T-helper 1 cell treated with Interleukin-12 subunit alpha and Interleukin-12 subunit beta and Interleukin-4 antibody, amounts not matched to agents 30 μg/mL and 1 μg/mL, for 36 hours (primary cell): ENCODE results near the gene FMNL3.

Experiments
- H3K27ac Mint-ChIP-seq: one replicate; pipeline ENCODE4 v1.8.0; 2021; ENCODE audit warnings: mild to moderate bottlenecking, mixed read lengths
- H3K27me3 Mint-ChIP-seq: one replicate; pipeline ENCODE4 v1.8.0; 2021; ENCODE audit warnings: low read depth, mixed read lengths
- H3K36me3 Mint-ChIP-seq: one replicate; pipeline ENCODE4 v1.8.0; 2021; ENCODE audit warnings: low read depth, mixed read lengths
- H3K4me1 Mint-ChIP-seq: one replicate; pipeline ENCODE4 v1.8.0; 2021; ENCODE audit warnings: low read depth, mixed read lengths
- H3K4me3 Mint-ChIP-seq: one replicate; pipeline ENCODE4 v1.8.0; 2021; ENCODE audit warnings: mild to moderate bottlenecking, moderate library complexity, mixed read lengths
- H3K9me3 Mint-ChIP-seq: one replicate; pipeline ENCODE4 v1.8.0; 2021; ENCODE audit warnings: mixed read lengths

Gene FMNL3

DNA sequence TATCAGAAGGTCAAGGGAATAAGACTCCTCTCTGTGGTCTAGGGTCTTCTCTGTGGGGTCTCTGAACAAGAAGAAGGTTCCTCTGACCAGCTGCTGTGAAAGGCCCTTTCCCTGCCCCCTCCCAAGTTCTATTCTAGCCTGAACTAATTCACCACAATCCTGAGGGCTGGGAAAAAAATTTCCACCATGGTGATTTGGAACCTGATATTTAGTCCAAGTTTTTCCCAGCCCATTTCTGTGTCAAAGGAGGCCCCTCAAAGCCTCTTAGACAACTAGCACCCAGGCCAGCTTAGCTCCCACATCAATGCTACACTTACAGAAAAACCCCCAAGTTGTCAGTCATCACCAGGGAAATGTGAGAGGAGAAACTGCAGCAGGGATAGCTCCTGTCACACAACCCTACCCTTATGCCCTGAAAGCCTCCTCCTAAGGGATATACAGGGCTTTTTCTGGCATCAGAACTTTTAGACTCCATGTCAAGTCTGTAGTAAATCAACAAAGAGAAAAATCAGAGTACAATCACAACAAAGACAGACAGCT, 4.5 kb downstream of the FMNL3 start:
- Mint-ChIP-seq H3K9me3 (no peaks in the 10 kb centered on the region), H3K27ac (peak overlapping the region; percentile 63), H3K4me3 (no peak overlapping the region)

DNA sequence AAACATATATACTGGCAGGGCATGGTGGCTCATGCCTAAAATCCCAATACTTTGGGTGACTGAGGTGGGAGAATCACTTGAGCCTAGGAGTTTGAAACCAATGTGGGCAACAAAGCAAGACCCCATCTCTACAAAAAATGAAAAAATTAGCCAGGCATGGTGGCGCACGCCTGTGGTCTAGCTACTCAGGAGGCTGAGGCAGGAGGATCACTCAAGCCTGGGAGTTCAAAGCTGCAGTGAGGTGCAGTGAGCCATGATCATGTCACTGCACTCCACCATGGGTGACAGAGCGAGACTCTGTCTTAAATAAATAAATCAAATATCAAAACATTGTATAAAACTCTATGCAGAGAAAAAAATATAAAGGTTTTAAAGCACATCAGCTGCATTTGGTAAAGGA, 5.2 kb downstream of the FMNL3 start:
- no peaks in the 10 kb centered on the region for H3K27me3 Mint-ChIP-seq
- H3K9me3 Mint-ChIP-seq: no peaks in the 10 kb centered on the region
- peaks cover 5% of the 10 kb centered on the region for H3K36me3 Mint-ChIP-seq
- peaks cover 55% of the 10 kb centered on the region for H3K4me1 Mint-ChIP-seq
- H3K27ac Mint-ChIP-seq: no peak overlapping the region
- H3K4me3 Mint-ChIP-seq: no peak overlapping the region

More for the DNA sequence above, 4.5 kb downstream of the FMNL3 start:
- H3K36me3 Mint-ChIP-seq: peaks cover 5% of the 10 kb centered on the region
- peaks cover 3% of the 10 kb centered on the region for H3K27me3 Mint-ChIP-seq
- H3K4me1 Mint-ChIP-seq: peaks cover 57% of the 10 kb centered on the region

DNA sequence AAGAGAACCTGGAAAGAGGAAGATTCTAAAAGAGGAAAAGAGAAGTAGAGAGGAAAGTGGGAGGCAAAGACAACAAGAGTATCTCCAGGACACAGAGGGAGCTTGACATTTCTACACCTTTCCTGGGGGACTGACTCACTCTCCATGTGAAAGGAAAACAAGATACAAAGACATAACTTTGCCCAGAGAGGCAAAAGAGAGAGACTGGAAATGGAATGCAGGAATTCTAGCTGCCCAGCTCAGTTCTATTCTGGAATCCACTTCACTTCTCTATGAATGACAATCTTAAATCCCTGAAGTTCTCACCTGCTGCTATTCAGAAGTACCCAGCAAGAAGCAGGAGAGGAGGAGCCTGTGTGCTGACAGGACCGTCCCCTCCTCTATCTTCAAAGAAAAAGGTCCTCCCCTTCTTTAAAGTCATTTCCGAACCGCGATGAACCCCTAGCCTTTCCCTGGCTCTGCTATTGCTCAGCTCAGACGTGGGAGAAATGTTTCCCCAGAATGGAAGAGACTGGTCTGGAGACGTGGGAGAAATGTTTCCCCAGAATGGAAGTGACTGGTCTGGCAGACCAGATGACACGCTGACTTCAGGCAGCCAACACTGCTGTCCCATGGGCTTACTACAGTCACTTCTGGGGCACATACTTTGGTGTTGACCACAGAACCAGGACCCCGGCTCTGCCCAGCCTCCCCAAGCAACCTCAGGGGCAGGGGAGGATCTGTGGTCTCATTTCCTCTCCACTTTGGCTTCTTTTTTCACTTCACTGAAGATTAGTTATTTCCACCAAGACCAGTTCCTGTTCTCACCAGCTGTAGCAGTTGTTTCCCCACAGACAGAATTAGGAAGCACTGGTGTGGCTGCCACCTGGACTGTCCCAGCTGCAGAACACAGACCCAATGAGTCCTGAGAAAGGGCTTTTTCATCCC, 8.3 kb downstream of the FMNL3 start:
- H3K4me3 Mint-ChIP-seq: peak overlapping the region; percentile 69
- H3K27me3 Mint-ChIP-seq: no peaks in the 10 kb centered on the region
- H3K27ac Mint-ChIP-seq: peak overlapping the region; percentile 83
- no peaks in the 10 kb centered on the region for H3K9me3 Mint-ChIP-seq
- H3K4me1 Mint-ChIP-seq: peaks cover 41% of the 10 kb centered on the region
- peaks cover 2% of the 10 kb centered on the region for H3K36me3 Mint-ChIP-seq

DNA sequence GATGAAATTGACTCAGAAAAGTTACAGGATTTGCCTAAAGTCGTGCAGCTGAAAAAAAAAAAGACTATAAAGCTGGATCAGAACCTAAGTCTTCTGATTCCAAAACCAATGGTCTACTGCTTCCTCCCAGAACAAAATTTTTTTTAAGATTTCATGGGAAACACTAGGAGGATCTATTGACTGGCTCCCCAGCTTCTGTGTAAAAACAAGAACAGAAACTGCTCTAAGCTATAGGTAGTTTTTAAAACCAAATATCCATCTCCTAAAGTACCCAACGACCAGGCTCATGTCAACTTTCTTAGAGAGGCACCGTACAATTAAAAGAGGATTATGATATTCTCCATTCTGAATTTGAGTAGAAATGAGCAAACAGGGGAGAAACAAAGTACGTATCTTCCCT, 9.4 kb downstream of the FMNL3 start:
- Mint-ChIP-seq H3K27ac (no peak overlapping the region), H3K27me3 (no peaks in the 10 kb centered on the region), H3K36me3 (peaks cover 2% of the 10 kb centered on the region), H3K9me3 (no peaks in the 10 kb centered on the region), H3K4me1 (peaks cover 30% of the 10 kb centered on the region), H3K4me3 (no peak overlapping the region)

DNA sequence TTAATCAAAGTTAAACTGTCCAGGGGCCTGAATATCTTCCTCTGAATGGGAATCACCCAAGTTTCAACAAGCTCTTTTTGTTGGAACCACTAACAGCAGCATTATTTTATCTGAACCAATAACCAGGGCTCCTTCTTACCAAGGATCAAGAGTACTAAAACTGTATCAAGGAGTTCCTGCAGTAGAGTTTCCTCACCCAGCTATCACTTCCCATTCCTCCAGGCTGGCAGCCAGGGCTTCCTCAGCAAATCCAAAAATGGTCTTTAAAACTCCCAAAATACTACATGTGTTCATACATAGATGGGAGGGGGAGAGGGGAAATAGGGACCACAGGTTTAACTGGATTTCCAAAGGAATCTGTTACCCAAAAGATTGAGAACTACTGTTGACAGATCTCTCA, 10.5 kb downstream of the FMNL3 start:
- Mint-ChIP-seq H3K27ac (no peak overlapping the region), H3K27me3 (no peaks in the 10 kb centered on the region), H3K9me3 (no peaks in the 10 kb centered on the region), H3K36me3 (peaks cover 4% of the 10 kb centered on the region), H3K4me3 (no peak overlapping the region), H3K4me1 (peaks cover 24% of the 10 kb centered on the region)

DNA sequence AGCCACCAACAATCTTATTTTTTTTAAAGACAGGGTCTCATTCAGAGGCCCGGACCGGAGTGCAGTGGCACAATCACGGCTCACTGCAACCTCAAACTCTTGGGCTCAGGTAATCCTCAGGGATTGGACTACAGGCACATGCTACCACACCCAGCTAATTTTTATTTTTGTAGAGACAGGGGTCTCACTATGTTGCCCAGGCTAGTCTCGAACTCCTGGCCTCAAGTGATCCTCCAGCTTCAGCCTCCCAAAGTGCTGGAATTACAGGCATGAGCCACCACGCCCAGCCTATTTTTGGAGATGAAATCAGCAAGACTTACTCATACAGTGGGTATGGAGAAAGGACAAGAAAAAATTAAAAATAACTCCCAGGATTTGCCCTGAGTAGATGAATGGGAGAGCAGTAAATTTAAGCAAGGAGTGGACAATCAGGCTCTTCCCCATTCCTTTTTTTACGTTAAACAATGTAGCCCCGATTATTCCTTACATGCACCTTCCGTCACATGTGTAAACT, 13.2 kb downstream of the FMNL3 start:
- peaks cover 29% of the 10 kb centered on the region for H3K4me1 Mint-ChIP-seq
- H3K9me3 Mint-ChIP-seq: no peaks in the 10 kb centered on the region
- peaks cover 7% of the 10 kb centered on the region for H3K36me3 Mint-ChIP-seq
- H3K27ac Mint-ChIP-seq: no peak overlapping the region
- no peaks in the 10 kb centered on the region for H3K27me3 Mint-ChIP-seq
- no peak overlapping the region for H3K4me3 Mint-ChIP-seq

DNA sequence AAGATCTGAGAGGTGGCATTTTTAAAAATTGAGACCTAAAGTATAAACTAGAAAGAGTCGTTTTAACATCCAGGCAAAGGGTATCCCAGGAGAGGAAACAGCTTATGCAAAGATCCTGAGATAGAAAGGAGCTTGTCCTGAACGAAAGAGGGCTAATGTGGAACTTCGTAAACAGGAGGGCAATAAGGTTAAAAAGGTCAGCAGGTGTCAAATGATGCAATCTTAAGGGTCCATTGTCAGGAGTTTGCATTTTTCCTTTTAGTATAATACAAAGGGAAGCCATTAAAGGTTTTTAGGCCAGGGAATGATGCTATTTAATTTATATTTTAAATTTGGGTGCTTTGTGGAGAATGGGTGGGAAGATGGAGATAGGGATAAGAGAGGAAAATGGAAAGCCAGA, 14.4 kb downstream of the FMNL3 start:
- Mint-ChIP-seq H3K4me1 (peaks cover 24% of the 10 kb centered on the region), H3K4me3 (no peak overlapping the region), H3K27me3 (no peaks in the 10 kb centered on the region), H3K9me3 (no peaks in the 10 kb centered on the region), H3K36me3 (peaks cover 9% of the 10 kb centered on the region), H3K27ac (no peak overlapping the region)

DNA sequence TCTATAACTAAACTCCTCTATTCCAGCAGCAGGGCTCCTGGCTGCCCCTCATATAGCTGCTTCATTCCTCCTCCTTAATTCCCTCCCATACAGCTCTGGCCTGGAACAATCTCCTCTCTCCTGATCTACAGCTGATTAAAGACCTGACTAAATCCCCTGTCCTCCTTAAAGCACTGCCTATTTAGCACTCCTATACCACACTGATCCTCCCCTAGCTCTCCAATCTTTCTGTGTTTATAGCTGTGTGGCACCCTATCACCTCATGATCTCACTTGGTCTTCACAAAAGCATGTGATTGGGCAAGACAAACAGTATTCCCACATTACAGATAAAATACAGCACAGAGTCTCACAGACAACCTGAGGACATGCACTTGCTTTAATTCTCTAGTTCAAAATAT, 17.4 kb downstream of the FMNL3 start:
- Mint-ChIP-seq H3K36me3 (peaks cover 14% of the 10 kb centered on the region), H3K4me1 (peaks cover 22% of the 10 kb centered on the region), H3K27me3 (no peaks in the 10 kb centered on the region), H3K9me3 (no peaks in the 10 kb centered on the region), H3K4me3 (no peak overlapping the region), H3K27ac (no peak overlapping the region)

DNA sequence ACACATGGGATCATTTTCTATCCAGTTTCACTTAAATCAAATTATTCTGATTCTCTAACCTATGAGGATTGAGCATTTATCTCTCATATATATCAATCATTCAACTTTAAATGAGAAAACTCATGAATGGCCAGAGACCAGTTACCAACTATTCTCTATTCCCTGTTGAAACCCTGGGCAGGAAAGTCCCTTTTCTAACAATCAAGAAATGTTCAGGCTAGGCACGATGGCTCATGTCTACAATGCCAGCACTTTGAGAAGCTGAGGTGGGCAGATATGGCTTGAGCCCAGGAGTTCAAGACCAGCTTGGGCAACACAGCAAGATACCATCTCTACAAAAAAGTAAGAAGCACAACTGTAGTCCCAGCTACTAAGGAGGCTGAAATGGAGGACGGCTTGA, 18.0 kb downstream of the FMNL3 start:
- peaks cover 14% of the 10 kb centered on the region for H3K36me3 Mint-ChIP-seq
- no peaks in the 10 kb centered on the region for H3K27me3 Mint-ChIP-seq
- H3K4me3 Mint-ChIP-seq: no peak overlapping the region
- no peaks in the 10 kb centered on the region for H3K9me3 Mint-ChIP-seq
- no peak overlapping the region for H3K27ac Mint-ChIP-seq
- peaks cover 26% of the 10 kb centered on the region for H3K4me1 Mint-ChIP-seq

DNA sequence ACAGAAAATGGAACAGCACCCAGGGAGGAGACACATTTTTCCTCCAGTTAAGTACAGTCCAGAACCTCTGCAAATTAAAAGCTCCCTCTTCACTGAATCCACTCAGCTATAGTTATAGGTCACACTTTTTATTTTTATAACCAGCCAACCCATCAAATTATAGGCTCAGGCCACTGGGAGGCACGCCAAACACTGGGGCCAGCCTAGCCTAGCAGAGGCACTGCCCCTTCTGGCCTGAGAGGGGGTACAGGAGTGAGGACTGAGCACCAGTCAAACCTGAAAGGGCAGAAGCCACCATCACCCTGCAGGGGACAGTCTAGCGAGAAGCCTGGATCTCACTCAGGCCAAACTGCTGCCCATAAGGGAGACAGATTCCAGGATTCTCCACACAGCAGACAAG, 19.3 kb downstream of the FMNL3 start:
- H3K4me3 Mint-ChIP-seq: no peak overlapping the region
- H3K27me3 Mint-ChIP-seq: no peaks in the 10 kb centered on the region
- H3K9me3 Mint-ChIP-seq: no peaks in the 10 kb centered on the region
- H3K27ac Mint-ChIP-seq: no peak overlapping the region
- peaks cover 33% of the 10 kb centered on the region for H3K4me1 Mint-ChIP-seq
- H3K36me3 Mint-ChIP-seq: peaks cover 14% of the 10 kb centered on the region

DNA sequence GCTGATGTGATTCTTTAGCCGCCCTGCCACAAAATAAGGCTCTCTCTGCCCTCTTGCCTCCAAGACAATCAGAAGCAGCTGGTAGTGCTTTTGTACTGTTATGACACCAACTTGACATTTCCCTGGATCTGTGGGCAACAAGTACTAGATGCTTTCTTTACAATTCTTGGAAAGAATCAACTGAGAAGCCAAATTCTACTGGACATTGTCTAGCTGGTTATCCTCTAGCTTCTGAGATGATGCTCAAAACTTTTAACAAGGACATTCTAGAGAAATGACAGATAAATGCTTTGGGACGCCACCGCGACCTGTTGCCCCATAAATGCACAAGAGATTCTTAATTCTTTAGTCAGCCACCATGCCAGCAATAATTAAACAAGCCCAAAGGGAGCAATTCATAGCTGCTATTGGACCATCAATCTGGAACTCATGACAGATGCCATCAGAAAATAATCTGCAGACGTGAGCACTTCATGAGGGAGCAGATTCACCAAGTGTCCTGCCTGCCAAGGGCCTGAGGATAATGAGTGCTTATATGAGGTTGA, 22.8 kb downstream of the FMNL3 start:
- Mint-ChIP-seq H3K9me3 (no peaks in the 10 kb centered on the region), H3K4me3 (no peak overlapping the region), H3K36me3 (peaks cover 12% of the 10 kb centered on the region), H3K27me3 (no peaks in the 10 kb centered on the region), H3K4me1 (peaks cover 27% of the 10 kb centered on the region), H3K27ac (no peak overlapping the region)

DNA sequence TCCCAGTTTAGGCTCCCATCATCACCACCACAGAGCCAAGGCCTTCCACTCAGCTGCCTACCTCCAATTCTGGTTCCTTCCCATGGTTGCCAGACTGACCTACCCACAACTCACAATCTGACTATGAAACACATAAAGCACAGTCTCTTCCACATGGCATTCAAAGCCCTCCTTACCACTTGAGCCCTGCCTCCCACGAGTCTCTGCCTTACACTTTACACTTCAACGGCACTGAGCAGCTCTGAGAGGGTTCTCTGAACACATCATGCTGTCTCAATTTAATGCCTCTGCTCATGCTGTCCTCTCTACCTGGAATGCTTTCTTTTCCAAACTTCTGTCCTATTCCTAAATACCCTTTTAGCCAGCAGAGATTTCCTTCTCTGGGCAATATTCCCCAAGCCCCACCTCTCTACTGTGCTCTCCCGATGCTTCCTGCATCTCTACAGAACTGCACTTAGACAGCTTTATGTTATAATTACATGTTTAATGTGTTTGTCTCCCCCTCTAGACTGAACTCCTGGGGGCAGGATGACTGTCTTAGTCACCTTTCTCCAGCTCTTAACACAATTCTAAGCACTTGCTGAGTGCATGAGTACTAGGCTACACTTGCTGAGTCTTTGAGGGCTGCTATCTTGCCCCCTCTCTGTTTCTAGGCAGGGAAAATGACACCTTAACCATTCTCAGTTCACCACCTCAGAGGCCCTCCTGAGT, 23.5 kb downstream of the FMNL3 start:
- peaks cover 25% of the 10 kb centered on the region for H3K4me1 Mint-ChIP-seq
- H3K27me3 Mint-ChIP-seq: no peaks in the 10 kb centered on the region
- H3K27ac Mint-ChIP-seq: no peak overlapping the region
- no peaks in the 10 kb centered on the region for H3K9me3 Mint-ChIP-seq
- H3K4me3 Mint-ChIP-seq: no peak overlapping the region
- peaks cover 10% of the 10 kb centered on the region for H3K36me3 Mint-ChIP-seq

DNA sequence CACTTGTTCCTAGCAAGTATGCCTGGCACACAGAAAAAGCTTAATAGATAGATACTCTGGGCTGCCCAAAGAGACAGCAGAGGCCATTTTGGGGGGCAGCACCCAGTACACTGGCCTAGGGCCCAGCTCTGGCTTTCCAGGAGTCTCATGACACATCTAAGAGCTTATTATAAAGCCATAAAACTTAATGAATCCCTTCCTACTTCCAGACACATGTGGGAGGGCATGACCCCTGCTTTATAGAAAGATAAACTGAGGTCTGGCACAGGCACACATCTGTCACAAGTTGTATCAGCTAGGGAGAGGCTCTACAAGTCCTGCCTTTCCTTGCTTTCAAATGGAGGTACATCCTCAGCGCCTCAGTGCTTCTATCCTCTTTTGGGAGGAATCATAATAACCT, 27.1 kb downstream of the FMNL3 start:
- peaks cover 34% of the 10 kb centered on the region for H3K4me1 Mint-ChIP-seq
- H3K4me3 Mint-ChIP-seq: no peak overlapping the region
- no peak overlapping the region for H3K27ac Mint-ChIP-seq
- H3K27me3 Mint-ChIP-seq: no peaks in the 10 kb centered on the region
- H3K36me3 Mint-ChIP-seq: no peaks in the 10 kb centered on the region
- H3K9me3 Mint-ChIP-seq: no peaks in the 10 kb centered on the region

DNA sequence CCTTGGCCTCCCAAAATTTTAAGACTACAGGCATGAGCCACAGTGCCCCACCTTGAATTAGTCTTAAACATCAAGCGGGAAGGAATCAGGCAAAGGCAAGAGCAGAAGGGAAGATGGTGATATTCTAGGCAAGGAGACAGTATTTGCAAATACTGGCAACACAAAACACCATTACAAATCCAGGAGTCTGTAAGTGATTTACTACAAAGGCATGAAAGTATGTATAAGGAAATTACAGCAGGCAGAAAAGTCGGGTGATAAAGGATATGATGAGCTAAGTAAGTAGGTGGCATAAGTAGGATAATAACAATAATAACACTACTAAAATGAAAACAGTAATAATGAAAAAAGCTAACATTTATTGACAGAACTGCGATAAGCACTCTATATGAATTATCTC, 28.5 kb downstream of the FMNL3 start:
- H3K9me3 Mint-ChIP-seq: no peaks in the 10 kb centered on the region
- H3K36me3 Mint-ChIP-seq: no peaks in the 10 kb centered on the region
- no peaks in the 10 kb centered on the region for H3K27me3 Mint-ChIP-seq
- H3K4me3 Mint-ChIP-seq: no peak overlapping the region
- H3K27ac Mint-ChIP-seq: no peak overlapping the region
- H3K4me1 Mint-ChIP-seq: peaks cover 38% of the 10 kb centered on the region
